H4 (cell line): ENCODE results near the gene GNA12. TPM values are rescaled to one million over a fixed set of nuclear protein-coding genes. Genes with fewer than 3 reads are reported as not detected.
A peak's percentile ranks its signal among the peaks of the same experiment; 100 is the strongest.
"Not testable (repeated sequence)": the region's sequence is repeated elsewhere in the genome, so short reads cannot be mapped to it uniquely, and the experiment has no call there.

Experiments
- DNase-seq: peaks from one replicate; pipeline ENCODE4 v3.0.0-alpha.2; 2015; ENCODE audit warnings: low spot score
- total RNA-seq: library from RNA; depleted of rRNA; stranded (reverse); fragments of >200 nt; shearing (Covaris generic); gene quantifications from 2 replicates; pipeline ENCODE4 v1.2.3, GENCODE V29; 2014

GNA12 gene
- total RNA-seq, 1 experiment from 2014 or later, result 24.4 TPM

DNA sequence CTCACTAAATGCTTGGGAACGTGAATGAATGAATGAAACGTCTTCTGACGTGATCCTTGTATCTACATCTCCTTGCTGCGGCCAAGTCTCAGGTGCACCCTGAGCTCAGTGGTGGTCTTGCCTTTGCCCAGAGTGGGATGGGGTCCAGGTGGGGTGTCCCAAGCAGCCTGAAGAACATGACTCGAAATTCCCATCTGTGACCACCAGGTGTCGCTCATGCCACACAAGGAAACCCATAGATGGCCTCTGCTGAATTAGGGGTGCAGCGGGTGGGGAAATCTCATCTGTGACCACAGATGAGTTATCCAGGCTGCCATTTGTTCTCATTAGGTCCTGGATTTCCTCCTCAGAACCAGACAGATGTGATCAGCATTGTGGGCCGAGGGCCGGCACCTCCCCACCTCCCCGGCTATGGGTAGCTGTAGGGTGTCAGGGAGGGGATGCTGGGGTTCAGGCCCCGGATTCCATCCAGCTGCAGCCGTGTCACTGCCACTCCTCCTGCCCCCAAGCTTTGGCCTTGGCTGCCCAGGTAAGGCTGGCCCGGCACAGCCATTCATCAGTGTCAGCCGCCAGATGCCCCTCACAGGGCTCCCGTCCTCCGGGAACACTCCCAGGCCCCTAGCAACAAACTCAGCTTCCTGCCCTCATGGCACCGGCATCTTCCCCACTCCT, 21.0 kb upstream of the GNA12 start:
- peak; percentile 91 for DNase-seq

DNA sequence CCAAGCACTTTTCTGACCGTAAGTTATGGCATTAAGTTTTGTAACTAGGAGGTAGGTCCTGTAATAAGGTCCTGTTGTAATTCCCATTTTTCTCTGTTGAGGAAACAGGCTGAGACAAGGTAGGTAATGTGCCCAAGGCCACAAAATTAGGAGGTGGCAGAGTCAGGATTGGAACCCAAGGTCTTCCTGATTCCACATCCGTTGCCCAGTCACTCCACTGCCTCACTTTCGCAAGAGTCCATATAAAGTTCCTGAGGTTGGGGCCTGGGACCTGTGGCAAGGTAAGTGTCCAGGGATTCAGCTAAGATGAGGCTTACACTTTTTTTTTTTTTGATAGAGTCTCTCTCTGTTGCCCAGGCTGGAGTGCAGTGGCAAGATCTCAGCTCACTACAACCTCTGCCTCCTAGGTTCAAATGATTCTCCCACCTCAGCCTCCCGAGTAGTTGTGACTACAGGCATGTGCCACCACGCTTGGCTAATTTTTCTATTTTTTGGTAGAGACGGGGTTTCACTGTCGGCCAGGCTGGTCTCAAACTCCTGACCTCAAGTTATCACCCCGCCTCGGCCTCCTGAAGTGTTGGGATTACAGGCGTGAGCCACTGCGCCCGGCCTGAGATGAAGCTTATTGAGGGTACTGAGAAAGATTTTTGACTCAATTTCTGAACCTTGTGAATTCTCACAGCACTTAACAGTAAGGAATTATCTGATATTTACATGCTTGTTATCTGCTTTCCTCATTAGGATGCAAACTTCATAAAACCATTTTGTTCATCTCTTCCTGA, 20.3 kb upstream of the GNA12 start:
- peak; percentile 76 for DNase-seq

DNA sequence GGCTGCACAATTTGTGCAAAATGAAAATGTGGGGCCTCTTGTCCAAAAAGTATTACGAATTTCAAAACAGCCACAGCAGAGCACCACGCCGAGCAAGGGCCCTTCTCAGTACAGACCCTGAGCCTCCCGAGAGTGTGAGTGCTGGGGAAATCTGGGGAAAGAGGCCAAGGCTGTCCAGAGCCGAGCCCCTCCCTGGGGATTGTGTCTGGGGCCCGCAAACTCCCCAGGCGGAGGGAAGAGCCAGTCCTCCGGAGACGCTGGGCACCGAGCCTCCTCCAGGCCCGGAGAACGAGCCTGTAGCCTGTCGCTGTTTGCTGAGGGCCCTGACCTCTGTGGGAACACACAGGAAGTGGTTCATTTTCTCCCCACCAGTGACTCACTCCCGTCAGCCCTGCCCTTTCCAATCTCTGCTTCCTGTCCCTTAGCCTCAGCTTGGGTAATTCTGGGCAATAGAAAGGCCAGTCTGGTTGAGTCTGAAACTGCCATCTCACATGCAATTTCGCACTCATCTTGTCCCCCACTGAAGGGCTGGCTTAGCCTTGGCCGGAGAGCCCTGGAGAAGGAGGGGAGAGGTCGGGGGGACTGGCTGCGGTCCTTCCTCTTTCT, 19.5 kb upstream of the GNA12 start:
- DNase-seq, result peak; percentile 100

GRCh38 chr7:2862831-2863361, 18.8 kb upstream of the GNA12 start:
- no peak for DNase-seq

DNA sequence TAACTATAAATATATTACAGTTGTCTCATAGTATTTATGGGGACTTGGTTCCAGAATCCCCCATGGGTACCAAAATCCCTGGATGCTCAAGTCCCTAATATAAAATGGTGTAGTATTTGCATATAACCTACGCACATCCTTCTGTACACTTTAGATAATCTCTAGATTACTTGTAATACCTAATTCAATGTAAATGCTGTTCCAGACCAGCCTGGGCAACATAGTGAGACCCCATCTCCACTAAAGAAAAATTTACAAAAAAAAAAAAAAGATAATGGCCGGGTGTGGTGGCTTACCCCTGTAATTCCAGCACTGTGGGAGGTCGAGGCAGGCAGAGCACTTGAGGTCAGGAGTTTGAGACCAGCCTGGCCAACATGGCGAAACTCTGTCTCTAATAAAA, 17.4 kb upstream of the GNA12 start:
- no peak for DNase-seq

GRCh38 chr7:2860627-2861133, 16.6 kb upstream of the GNA12 start:
- DNase-seq, result no peak

DNA sequence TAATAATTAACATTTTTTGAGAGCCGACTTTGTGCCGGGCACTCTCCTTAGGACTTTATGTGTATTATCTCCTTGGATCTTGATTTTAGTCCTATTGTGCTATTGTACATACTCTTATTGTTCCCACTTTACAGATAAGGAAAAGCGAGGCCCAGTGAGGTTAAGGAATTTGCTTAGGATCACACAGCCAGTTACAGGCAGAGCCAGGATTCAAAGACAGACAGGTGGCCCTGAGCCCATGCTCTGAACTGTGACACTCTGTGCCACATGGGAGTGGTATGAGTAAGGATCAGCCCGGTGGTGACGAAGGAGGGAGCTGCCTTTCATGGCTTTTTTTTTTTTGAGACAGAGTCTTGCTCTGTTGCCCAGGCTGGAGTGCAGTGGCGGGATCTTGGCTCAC, 15.8 kb upstream of the GNA12 start:
- DNase-seq, result no peak

- no peak for DNase-seq
Measured at GRCh38 chr7:2858621-2859020, 14.5 kb upstream of the GNA12 start.

DNA sequence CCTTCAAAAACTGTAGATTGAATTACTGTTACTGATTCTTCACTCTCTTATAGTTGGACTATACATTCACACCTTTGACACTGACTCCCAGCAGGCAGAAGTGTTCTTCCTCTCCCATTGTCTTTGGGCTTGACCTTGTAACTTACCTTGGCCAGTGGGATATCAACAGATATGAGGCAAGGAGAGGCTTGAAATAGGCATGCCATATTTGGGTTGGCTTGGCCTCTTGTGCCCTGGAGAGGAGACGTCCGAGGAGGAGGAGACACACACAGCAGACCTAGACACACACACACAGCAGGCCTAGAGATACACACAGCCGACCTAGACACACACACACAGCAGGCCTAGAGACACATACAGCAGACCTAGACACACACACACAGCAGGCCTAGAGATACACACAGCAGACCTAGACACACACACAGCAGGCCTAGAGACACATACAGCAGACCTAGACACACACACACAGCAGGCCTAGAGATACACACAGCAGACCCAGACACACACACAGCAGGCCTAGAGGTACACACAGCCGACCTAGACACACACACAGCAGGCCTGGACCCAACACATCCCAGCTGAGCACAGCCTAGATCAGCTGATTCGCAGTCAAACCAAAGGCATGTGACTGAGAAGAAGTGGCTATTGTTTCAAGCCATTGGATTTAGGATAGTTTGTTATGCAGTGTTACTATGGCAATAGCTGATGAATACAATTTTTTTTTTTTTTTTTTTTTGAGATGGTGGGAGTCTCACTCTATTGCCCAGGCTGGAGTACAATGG, 12.5 kb upstream of the GNA12 start:
- DNase-seq, result no peak

GRCh38 chr7:2855386-2855785, 11.3 kb upstream of the GNA12 start:
- no peak for DNase-seq

- DNase-seq, result not testable (repeated sequence)
Measured at GRCh38 chr7:2853552-2853951, 9.4 kb upstream of the GNA12 start.

DNA sequence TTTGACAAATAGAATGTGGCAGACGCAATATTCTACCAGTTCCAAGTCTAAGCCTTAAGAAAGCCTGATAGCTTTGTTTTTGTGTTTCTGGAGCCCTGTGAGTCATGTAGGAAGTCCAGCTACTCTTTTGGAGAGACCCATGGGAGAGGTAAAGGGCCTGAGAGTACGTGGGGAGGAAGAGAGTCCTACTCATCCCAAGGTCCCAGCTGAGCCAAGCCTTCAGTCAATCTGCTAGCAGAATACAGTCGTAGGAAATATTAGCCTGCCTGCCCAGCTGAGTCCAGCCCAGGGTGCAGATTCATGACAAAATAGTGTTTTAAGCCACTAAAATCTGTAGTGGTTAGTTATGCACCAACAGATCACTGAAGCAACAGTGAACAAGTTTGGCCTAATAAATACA, 9.0 kb upstream of the GNA12 start:
- DNase-seq, result no peak

DNA sequence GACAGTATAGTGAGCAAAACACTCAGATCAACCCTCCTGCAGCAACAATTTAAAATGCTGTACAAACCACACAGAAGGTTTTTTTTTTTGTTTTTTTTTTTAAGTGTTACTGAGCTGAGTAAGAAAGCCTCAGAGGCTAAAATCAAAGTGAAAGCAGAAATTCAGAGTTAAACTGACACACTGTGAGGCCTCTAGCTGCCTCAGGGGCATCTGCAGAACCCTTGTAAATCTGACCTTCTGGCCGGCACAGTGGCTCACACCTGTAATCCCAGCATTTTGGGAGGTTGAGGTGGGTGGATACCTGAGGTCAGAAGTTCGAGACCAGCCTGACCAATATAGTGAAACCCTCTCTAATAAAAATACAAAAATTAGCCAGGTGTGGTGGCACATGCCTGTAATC, 7.4 kb upstream of the GNA12 start:
- no peak for DNase-seq

GRCh38 chr7:2849941-2850766, 6.0 kb upstream of the GNA12 start:
- DNase-seq, result no peak

GRCh38 chr7:2845034-2845592, 1.0 kb upstream of the GNA12 start:
- DNase-seq, result no peak

DNA sequence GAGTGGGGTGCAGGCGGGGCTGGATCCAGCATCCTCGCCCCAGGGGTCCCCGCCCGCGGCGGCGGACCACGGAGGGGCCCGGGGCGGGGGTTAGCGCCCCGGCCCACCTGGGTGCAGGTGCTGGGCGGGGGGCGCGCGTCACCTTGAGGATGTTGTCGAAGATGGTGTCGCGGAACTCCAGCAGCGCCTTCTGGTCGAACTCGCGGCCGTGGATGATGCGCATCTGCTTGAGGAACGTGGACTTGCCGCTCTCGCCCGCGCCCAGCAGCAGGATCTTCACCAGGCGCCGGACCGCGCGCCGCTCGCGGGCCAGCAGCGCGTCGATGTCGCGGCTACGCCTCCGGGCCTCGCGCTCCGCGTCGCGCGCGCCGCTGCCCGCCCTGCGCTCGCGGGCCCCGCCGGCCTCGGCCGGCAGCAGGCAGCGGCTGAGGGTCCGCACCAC, 376 bp downstream of the GNA12 start:
- DNase-seq, result no peak

- no peak for DNase-seq
Measured at GRCh38 chr7:2843191-2843685, 870 bp downstream of the GNA12 start.

- no peak for DNase-seq
Measured at GRCh38 chr7:2841907-2842306, 2.2 kb downstream of the GNA12 start.

- no peak for DNase-seq
Measured at GRCh38 chr7:2840458-2840857, 3.6 kb downstream of the GNA12 start.

DNA sequence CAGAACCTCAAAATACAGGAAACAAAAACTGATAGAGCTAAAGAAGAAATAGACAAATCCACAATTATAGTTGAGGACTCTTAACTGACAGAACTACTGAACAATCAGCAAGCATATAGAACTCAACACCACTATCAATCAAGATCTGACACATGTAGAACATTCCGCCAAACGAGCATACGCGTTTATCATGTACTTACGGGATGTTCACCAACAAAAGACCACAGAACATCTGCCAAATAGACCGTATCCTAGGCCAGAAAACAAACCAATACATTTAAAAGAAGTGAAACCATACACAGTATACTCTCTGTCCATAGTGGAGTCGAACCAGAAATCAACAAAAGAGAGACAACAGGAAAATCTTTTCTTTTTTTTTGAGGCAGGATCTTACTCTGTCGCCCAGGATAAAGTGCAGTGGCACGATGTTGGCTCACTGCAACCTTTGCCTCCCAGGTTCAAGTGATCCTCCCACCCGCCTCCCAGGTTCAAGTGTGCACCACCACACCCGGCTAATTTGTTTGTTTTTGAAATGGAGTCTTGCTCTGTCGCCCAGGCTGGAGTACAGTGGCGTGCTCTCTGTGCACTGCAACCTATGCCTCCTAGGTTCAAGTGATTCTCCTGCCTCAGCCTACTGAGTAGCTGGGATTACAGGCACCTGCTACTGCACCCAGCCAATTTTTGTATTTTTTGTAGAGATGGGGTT, 5.1 kb downstream of the GNA12 start:
- no peak for DNase-seq
